K562 (cell line): Measurements from ENCODE around the gene PDLIM7. TPM values are rescaled to one million over a fixed set of nuclear protein-coding genes. Genes with fewer than 3 reads are reported as not detected.

ENCODE experiments used
- ATAC-seq: fragments of 200-7000 bp; cut with Tn5 transposase; 3 replicates; pipeline ENCODE4 v1.9.1; 2020; ENCODE audit warnings: moderate library complexity
- BruUV-seq: library from RNA; stranded (reverse); fragments of 400-500 nt; replicated peaks from 2 replicates; lab custom pipeline; 2021; lab: Mats Ljungman, UMichigan
- CTCF ChIA-PET: fragments of 300-600 bp; formaldehyde crosslinking; extraction: SDS; loops from one replicate; lab custom pipeline; 2021; ENCODE audit warnings: low intra/inter-chr PET ratio; lab: Yijun Ruan, JAX
- POLR2A ChIA-PET: fragments of 300-600, 350-650 bp; sonication (Branson Sonifier 250); formaldehyde crosslinking; extraction: SDS; loops from one replicate; lab custom pipeline; 2021; ENCODE audit warnings: antibody characterized with exemption, inconsistent platforms; lab: Yijun Ruan, JAX
- DNase-seq, 4 experiments: peaks; one replicate each; pipeline versions ENCODE4 v3.0.0 to v3.0.0-alpha.2; 2011 to 2018; ENCODE audit warnings: low spot score in 3 of 4, mixed read lengths in 3 of 4; ENCODE audit errors: extremely low read depth in 1 of 4
- FAIRE-seq: peaks from 2 replicates; lab custom pipeline; 2011; peaks lifted over from hg19 to GRCh38; lab: Jason Lieb, UNC
- H2AFZ ChIP-seq: 2 replicates; pipeline ENCODE4 v1.6.0; 2011; ENCODE audit warnings: low read depth, low read length, control low read depth, inconsistent platforms
- H3K27ac ChIP-seq: fragments of 200-600 bp; 3 replicates; pipeline ENCODE4 v1.8.0; 2011; ENCODE audit warnings: low read depth, mild to moderate bottlenecking, control low read depth, inconsistent platforms, low read length, moderate library complexity, mixed read lengths; ENCODE audit errors: extremely low read depth
- H3K27me3 ChIP-seq, 2 experiments: fragments of 300-600 bp in 1 of 2; 2 replicates in 1 of 2; 3 replicates in 1 of 2; pipeline versions ENCODE4 v1.6.0 to v1.8.0; 2011; ENCODE audit warnings: inconsistent platforms in 2 of 2, low read length in 2 of 2, mild to moderate bottlenecking in 1 of 2, mixed read lengths in 1 of 2, moderate library complexity in 1 of 2; ENCODE audit not compliant: control insufficient read depth in 2 of 2, insufficient read depth in 2 of 2
- H3K36me3 ChIP-seq: fragments of 300-600 bp; 3 replicates; pipeline ENCODE4 v1.8.0; 2011; ENCODE audit warnings: mild to moderate bottlenecking, low read length, inconsistent platforms; ENCODE audit not compliant: control insufficient read depth, insufficient read depth
- H3K4me1 ChIP-seq, 2 experiments: fragments of 200-600 bp in 1 of 2; replicated peaks in 1 of 2; 2 replicates in 1 of 2; 3 replicates in 1 of 2; pipeline versions ENCODE4 v1.5.1 to v1.8.0; 2011; ENCODE audit warnings: inconsistent platforms in 2 of 2, low read length in 2 of 2, mild to moderate bottlenecking in 1 of 2, mixed read lengths in 1 of 2, moderate library complexity in 1 of 2; ENCODE audit not compliant: control insufficient read depth in 2 of 2, insufficient read depth in 2 of 2
- H3K4me2 ChIP-seq: 2 replicates; pipeline ENCODE4 v1.6.1; 2011; ENCODE audit warnings: low read length, control low read depth, inconsistent platforms, mixed read lengths; ENCODE audit not compliant: insufficient read depth
- H3K4me3 ChIP-seq: fragments of 200-600 bp; sonication (generic), shearing (Covaris generic); 2 replicates; pipeline ENCODE4 v1.5.1; 2016; ENCODE audit warnings: control low read depth, inconsistent platforms
- H3K79me2 ChIP-seq: fragments of 200-600 bp; 3 replicates; pipeline ENCODE4 v1.8.0; 2011; ENCODE audit warnings: low read length, inconsistent platforms; ENCODE audit not compliant: control insufficient read depth, insufficient read depth
- H3K9ac ChIP-seq, 2 experiments: 2 replicates each; pipeline versions ENCODE4 v1.6.0 to v1.6.1; 2011; ENCODE audit warnings: low read depth in 2 of 2, low read length in 2 of 2, control low read depth in 1 of 2, inconsistent platforms in 1 of 2, mild to moderate bottlenecking in 1 of 2, mixed read lengths in 1 of 2; ENCODE audit not compliant: insufficient read depth in 1 of 2
- H3K9me1 ChIP-seq: one replicate; pipeline ENCODE4 v1.6.0; 2011; ENCODE audit warnings: inconsistent platforms, mild to moderate bottlenecking, low read length, moderate library complexity; ENCODE audit not compliant: control insufficient read depth, insufficient read depth
- H3K9me3 ChIP-seq: replicated peaks from 2 replicates; pipeline ENCODE4 v1.5.1; 2011; ENCODE audit warnings: low read depth, low read length, inconsistent platforms; ENCODE audit not compliant: control insufficient read depth, insufficient read depth
- H4K20me1 ChIP-seq: replicated peaks from 2 replicates; pipeline ENCODE4 v1.6.1; 2011; ENCODE audit warnings: low read length, inconsistent platforms, mixed read lengths; ENCODE audit not compliant: control insufficient read depth, insufficient read depth
- BCOR ChIP-seq: fragments of 450-650 bp; IDR thresholded peaks from 2 replicates; pipeline ENCODE4 v1.6.1; 2016
- CEBPZ ChIP-seq: fragments of 150-350 bp; IDR thresholded peaks from 2 replicates; pipeline ENCODE4 v1.6.1; 2014; ENCODE audit warnings: low read depth, mild to moderate bottlenecking, low read length, borderline replicate concordance
- ESRRA ChIP-seq: fragments of 450-650 bp; IDR thresholded peaks from 2 replicates; pipeline ENCODE4 v1.6.1; 2014; ENCODE audit warnings: low read depth, mild to moderate bottlenecking, moderate library complexity, borderline replicate concordance
- FOXA3 ChIP-seq, 2 experiments: fragments of 450-650 bp in 1 of 2; sonication (generic) in 1 of 2; formaldehyde crosslinking; IDR thresholded peaks in 1 of 2; conservative IDR thresholded peaks in 1 of 2; 2 replicates each; pipeline versions ENCODE4 v1.4.0 to v1.8.0; 2020 to 2022; ENCODE audit warnings: mild to moderate bottlenecking in 2 of 2, missing genetic modification reagents in 1 of 2
- GABPB2 ChIP-seq: fragments of 250-450 bp; sonication (Bioruptor Pico); conservative IDR thresholded peaks from 2 replicates; pipeline ENCODE4 v1.5.1; 2021; ENCODE audit warnings: mild to moderate bottlenecking
- HSF4 ChIP-seq: fragments of 250-450 bp; sonication (Bioruptor Pico); IDR thresholded peaks from 2 replicates; pipeline ENCODE4 v2.1.2; 2022; ENCODE audit warnings: mild to moderate bottlenecking, moderate library complexity, borderline replicate concordance
- POLR2G ChIP-seq: fragments of 200-400 bp; formaldehyde crosslinking; IDR thresholded peaks from 2 replicates; pipeline ENCODE4 v1.6.1; 2017; ENCODE audit warnings: low read depth, mild to moderate bottlenecking, antibody characterized with exemption, low read length, moderate library complexity
- PTBP1 ChIP-seq: fragments of 200-400 bp; formaldehyde crosslinking; IDR thresholded peaks from 2 replicates; pipeline ENCODE4 v1.6.1; 2017; ENCODE audit warnings: low read depth, low read length
- SOX6 ChIP-seq: fragments of 450-650 bp; IDR thresholded peaks from 2 replicates; pipeline ENCODE4 v1.6.1; 2014; ENCODE audit warnings: mild to moderate bottlenecking
- SP1 ChIP-seq: sonication (generic); formaldehyde crosslinking; IDR thresholded peaks from 2 replicates; pipeline ENCODE4 v1.8.1; 2022; ENCODE audit warnings: mild to moderate bottlenecking, missing genetic modification reagents
- U2AF1 ChIP-seq: fragments of 200-400 bp; formaldehyde crosslinking; optimal IDR thresholded peaks from 2 replicates; pipeline ENCODE3; 2017; ENCODE audit warnings: mild to moderate bottlenecking, low read depth, low read length, moderate library complexity
- ZFP36 ChIP-seq: fragments of 150-350 bp; IDR thresholded peaks from 2 replicates; pipeline ENCODE4 v1.6.1; 2018; ENCODE audit warnings: low read length, low read depth; ENCODE audit not compliant: partially characterized antibody
- ZNF217 ChIP-seq: sonication (generic); formaldehyde crosslinking; IDR thresholded peaks from 2 replicates; pipeline ENCODE4 v1.8.0; 2022; ENCODE audit warnings: mild to moderate bottlenecking, missing genetic modification reagents
- ZNF232 ChIP-seq: sonication (generic); formaldehyde crosslinking; IDR thresholded peaks from 2 replicates; pipeline ENCODE4 v1.8.0; 2022; ENCODE audit warnings: mild to moderate bottlenecking, missing genetic modification reagents
- ZNF592 ChIP-seq: fragments of 450-650 bp; IDR thresholded peaks from 2 replicates; pipeline ENCODE4 v1.6.1; 2017; ENCODE audit warnings: antibody characterized with exemption, mild to moderate bottlenecking
- WGBS: fragments of 100-300 bp; shearing (Covaris generic); methylation state at CpG from one replicate; pipeline ENCODE4 v1.1.6; 2016; ENCODE audit warnings: low coverage, mixed read lengths; ENCODE audit not compliant: insufficient coverage; ENCODE audit errors: missing lambda C conversion rate; 5-methylcytosine and 5-hydroxymethylcytosine counted together
- in situ Hi-C: fragments of 300-500 bp; cut with MboI; formaldehyde crosslinking; loops from 4 replicates; pipeline ENCODE4 v1.15.0; 2018; ENCODE audit warnings: inconsistent platforms, mixed read lengths
- intact Hi-C: fragments of 100-400 bp; cut with micrococcal nuclease; formaldehyde crosslinking; loops from 2 replicates; pipeline ENCODE4 v1.14.2; 2022
- polyA plus RNA-seq, 8 experiments: library from polyadenylated mRNA; depleted of rRNA in 4 of 8; stranded (reverse) in 5 of 8; unstranded in 3 of 8; fragments of >200 nt; fragmentation: Nextera tagmentation in 2 of 8; fragmentation: Illumina TruSeq in 1 of 8; extraction: Ambion mirVana in 2 of 8; extraction: Trizol in 1 of 8; gene quantifications; 2 replicates each; pipeline versions ENCODE4 v1.2.1 to v1.2.3, GENCODE V29; 2011 to 2014; ENCODE audit warnings: inconsistent platforms in 1 of 8, missing spikeins in 1 of 8
- total RNA-seq, 7 experiments: library from RNA; depleted of rRNA in 6 of 7; stranded (reverse); fragments of >200 nt in 6 of 7; fragmentation: Illumina TruSeq in 2 of 7; extraction: Trizol in 2 of 7; gene quantifications; 2 replicates each; pipeline versions ENCODE4 v1.2.1 to v1.2.3, GENCODE V29; 2011 to 2021; ENCODE audit warnings: low replicate concordance in 1 of 7

Gene PDLIM7
- total and polyA plus RNA-seq, 9 of the 15 experiments (the other 6 are each of a cell fraction or from before 2014, with no cell fraction given) = 2.1 to 124 (median 32.6) TPM

GRCh38 chr5:177493795-177494345 is 3.5 kb downstream of the PDLIM7 start:
- ATAC-seq (no peak), DNase-seq (no peak), FAIRE-seq (no peak)
- Histone ChIP-seq H3K9ac (peak overlapping the region; percentile 68 to 98), H4K20me1 (peaks cover 3% of the 10 kb centered on the region; the same call in 1 of the 2 replicates), H3K27ac (peak overlapping the region; percentile 95), H3K9me1 (no peaks in the 10 kb centered on the region), H3K4me2 (peak overlapping the region; percentile 52), H3K4me3 (no peak overlapping the region), H2AFZ (no peak overlapping the region), H3K9me3 (no peaks in the 10 kb centered on the region), H3K36me3 (peaks cover 65% of the 10 kb centered on the region; the same call in 2 of the 3 replicates), H3K79me2 (peaks cover 51% of the 10 kb centered on the region), H3K4me1 (peaks cover 49 to 95% of the 10 kb centered on the region in 2 experiments), H3K27me3 (no peaks in the 10 kb centered on the region)
- intact Hi-C loops (no loop called here), in situ Hi-C loops (no loop called here)
- CTCF ChIA-PET = no interaction called here
- WGBS = 50% methylated on average over 5 of the region's 5 CpGs
- BruUV-seq = no TSS peak
- POLR2A ChIA-PET = interaction anchor here (0.5 to 4.0 kb wide), 15 partner anchors 9 to 523 kb away, joined by 3 to 21 read pairs (median 4); partner anchors contain the start of gene DOK3
- TF ChIP-seq ZNF217 (CRISPR knock-in tag) (no peak), GABPB2 (CRISPR knock-in tag) (0 out of 2 replicates have a peak, but pooled peaks have one; percentile 22), BCOR (peak; percentile 68; the same call in 1 of the 2 replicates), ZNF592 (0 out of 2 replicates have a peak, but pooled peaks have one; percentile 43), HSF4 (CRISPR knock-in tag) (no peak), SOX6 (no peak), PTBP1 (0 out of 2 replicates have a peak, but pooled peaks have one; percentile 11), ZFP36 (peak; percentile 64), ZNF232 (peak; percentile 99), SP1 (CRISPR knock-in tag) (0 out of 2 replicates have a peak, but pooled peaks have one; percentile 25), CEBPZ (no peak), FOXA3 (CRISPR knock-in tag; conservative IDR thresholded peaks at IDR 0.05 in 1 of 2, IDR thresholded peaks at IDR 0.05 in 1 of 2) (peak in 1 of 2 experiments; percentile 59; a peak in 1 of 4 replicates), U2AF1 (no peak), POLR2G (peak; percentile 3; the same call in 1 of the 2 replicates), ESRRA (no peak)
